ENCODE results near the gene KRTAP4-9.
"Not testable (repeated sequence)": the region's sequence is repeated elsewhere in the genome, so short reads cannot be mapped to it uniquely, and the experiment has no call there.

- not testable (repeated sequence) for TF ChIP-seq EZH2 (IDR thresholded peaks at IDR 0.05; ENCODE audit: borderline replicate concordance, low read depth, low read length, poor library complexity, severe bottlenecking); CTCF (conservative IDR thresholded peaks at IDR 0.05; ENCODE audit: low read depth, low read length)
These were observed 18.8 kb downstream of the KRTAP4-9 start, which contains the start of gene KRTAP4-12 for GRCh38 chr17:41123991-41124371.

Data from A673 (cell line).